ENCODE results near the gene KRT12. TPM values are rescaled to one million over a fixed set of nuclear protein-coding genes. Genes with fewer than 3 reads are reported as not detected.

Gene KRT12
- total RNA-seq, 3 donors from 2014 or later (not counting 1 experiment from before 2014, with no cell fraction given), result not detected

- DNase-seq, result no peak
- Mint-ChIP-seq H3K27ac (no peak overlapping the region), H3K4me1 (no peaks in the 10 kb centered on the region), H3K36me3 (no peaks in the 10 kb centered on the region), H3K9me3 (no peaks in the 10 kb centered on the region), H3K4me3 (no peak overlapping the region), H3K27me3 (ENCODE audit: low read depth in 2 of 2) (peaks cover 15 to 23% of the 10 kb centered on the region in 2 donors)
- Histone ChIP-seq H3K4me3 (ENCODE audit: low read length) (no peak overlapping the region), H3K9me3 (ENCODE audit: control insufficient read depth, insufficient read depth, low read length) (no peaks in the 10 kb centered on the region), H3K27ac (ENCODE audit: low read length) (no peak overlapping the region), H3K36me3 (ENCODE audit: control insufficient read depth, insufficient read depth, low read length) (no peaks in the 10 kb centered on the region), H3K27me3 (ENCODE audit: control insufficient read depth, insufficient read depth, low read length) (peaks cover 7% of the 10 kb centered on the region), H3K4me1 (ENCODE audit: control insufficient read depth, insufficient read depth, low read length) (no peaks in the 10 kb centered on the region)
- 92% methylated on average over 6 of the region's 7 CpGs for WGBS (ENCODE audit: insufficient coverage)
- intact Hi-C loops (cut with micrococcal nuclease), result no loop called here
- TF ChIP-seq CTCF (IDR thresholded peaks at IDR 0.05), result no peak
- ATAC-seq, result no peak
Observed at GRCh38 chr17:40883626-40884334, 16.8 kb upstream of the KRT12 start.

GRCh38 chr17:40883031-40883430 lies 16.0 kb upstream of the KRT12 start:
- H3K36me3 Mint-ChIP-seq, result no peaks in the 10 kb centered on the region
- ATAC-seq (no peak), DNase-seq (no peak)
- Histone ChIP-seq H3K9me3 (ENCODE audit: control insufficient read depth, insufficient read depth, low read length) (no peaks in the 10 kb centered on the region), H3K4me3 (ENCODE audit: low read length) (no peak overlapping the region), H3K36me3 (ENCODE audit: control insufficient read depth, insufficient read depth, low read length) (no peaks in the 10 kb centered on the region), H3K4me1 (ENCODE audit: control insufficient read depth, insufficient read depth, low read length) (no peaks in the 10 kb centered on the region), H3K27me3 (ENCODE audit: control insufficient read depth, insufficient read depth, low read length) (peaks cover 4% of the 10 kb centered on the region), H3K27ac (ENCODE audit: low read length) (no peak overlapping the region)
- no peaks in the 10 kb centered on the region for H3K4me1 Mint-ChIP-seq
- H3K4me3 Mint-ChIP-seq, result no peak overlapping the region
- H3K27me3 Mint-ChIP-seq (ENCODE audit: low read depth in 2 of 2), result peaks cover 11 to 16% of the 10 kb centered on the region in 2 donors
- no peak overlapping the region for H3K27ac Mint-ChIP-seq
- TF ChIP-seq CTCF (IDR thresholded peaks at IDR 0.05), result no peak
- intact Hi-C loops (cut with micrococcal nuclease), result no loop called here
- 86% methylated on average over 1 of the region's 1 CpG for WGBS (ENCODE audit: insufficient coverage)
- H3K9me3 Mint-ChIP-seq, result no peaks in the 10 kb centered on the region

GRCh38 chr17:40879026-40879425 lies 12.0 kb upstream of the KRT12 start:
- no peak overlapping the region for H3K4me3 ChIP-seq (ENCODE audit: low read length)
- Mint-ChIP-seq H3K9me3 (no peaks in the 10 kb centered on the region), H3K36me3 (no peaks in the 10 kb centered on the region), H3K27me3 (ENCODE audit: low read depth in 2 of 2) (peaks cover 16 to 20% of the 10 kb centered on the region in 2 donors), H3K4me3 (no peak overlapping the region), H3K4me1 (no peaks in the 10 kb centered on the region), H3K27ac (no peak overlapping the region)
- H3K36me3 ChIP-seq (ENCODE audit: control insufficient read depth, insufficient read depth, low read length), result no peaks in the 10 kb centered on the region
- H3K27ac ChIP-seq (ENCODE audit: low read length), result no peak overlapping the region
- H3K4me1 ChIP-seq (ENCODE audit: control insufficient read depth, insufficient read depth, low read length), result no peaks in the 10 kb centered on the region
- 86% methylated on average over 1 of the region's 1 CpG for WGBS (ENCODE audit: insufficient coverage)
- intact Hi-C loops (cut with micrococcal nuclease), result no loop called here
- no peak for TF ChIP-seq CTCF (IDR thresholded peaks at IDR 0.05)
- no peak for DNase-seq
- no peaks in the 10 kb centered on the region for H3K9me3 ChIP-seq (ENCODE audit: control insufficient read depth, insufficient read depth, low read length)
- peaks cover 2% of the 10 kb centered on the region for H3K27me3 ChIP-seq (ENCODE audit: control insufficient read depth, insufficient read depth, low read length)
- no peak for ATAC-seq

GRCh38 chr17:40878044-40878443 lies 11.0 kb upstream of the KRT12 start:
- Mint-ChIP-seq H3K4me3 (no peak overlapping the region), H3K4me1 (no peaks in the 10 kb centered on the region), H3K27ac (no peak overlapping the region), H3K27me3 (ENCODE audit: low read depth in 2 of 2) (peaks cover 9 to 23% of the 10 kb centered on the region in 2 donors), H3K36me3 (no peaks in the 10 kb centered on the region), H3K9me3 (no peaks in the 10 kb centered on the region)
- TF ChIP-seq CTCF (IDR thresholded peaks at IDR 0.05), result no peak
- H3K27ac ChIP-seq (ENCODE audit: low read length), result no peak overlapping the region
- no peak for ATAC-seq
- no peak overlapping the region for H3K4me3 ChIP-seq (ENCODE audit: low read length)
- no peaks in the 10 kb centered on the region for H3K4me1 ChIP-seq (ENCODE audit: control insufficient read depth, insufficient read depth, low read length)
- H3K27me3 ChIP-seq (ENCODE audit: control insufficient read depth, insufficient read depth, low read length), result peaks cover 5% of the 10 kb centered on the region
- no peak for DNase-seq
- intact Hi-C loops (cut with micrococcal nuclease), result no loop called here
- 88% methylated on average over 9 of the region's 9 CpGs for WGBS (ENCODE audit: insufficient coverage)
- H3K36me3 ChIP-seq (ENCODE audit: control insufficient read depth, insufficient read depth, low read length), result no peaks in the 10 kb centered on the region
- H3K9me3 ChIP-seq (ENCODE audit: control insufficient read depth, insufficient read depth, low read length), result no peaks in the 10 kb centered on the region

Data from natural killer cell (primary cell).